Stimulated activated CD4-positive, alpha-beta T cell treated with anti-CD3 and anti-CD28 coated beads, Interleukin-4, amount 100 ng/mL, for 24 hours (primary cell): Measurements from ENCODE around the gene LZTS2.

Experiments
- DNase-seq: peaks from one replicate; pipeline ENCODE4 v3.0.0-alpha.2; 2020

The LZTS2 gene

GRCh38 chr10:101035916-101036702, 36.5 kb downstream of the LZTS2 start:
- DNase-seq: no peak

- no peak for DNase-seq
Observed at GRCh38 chr10:101036726-101037125, 37.1 kb downstream of the LZTS2 start.

GRCh38 chr10:101038484-101038883, 38.9 kb downstream of the LZTS2 start:
- DNase-seq: no peak

DNA sequence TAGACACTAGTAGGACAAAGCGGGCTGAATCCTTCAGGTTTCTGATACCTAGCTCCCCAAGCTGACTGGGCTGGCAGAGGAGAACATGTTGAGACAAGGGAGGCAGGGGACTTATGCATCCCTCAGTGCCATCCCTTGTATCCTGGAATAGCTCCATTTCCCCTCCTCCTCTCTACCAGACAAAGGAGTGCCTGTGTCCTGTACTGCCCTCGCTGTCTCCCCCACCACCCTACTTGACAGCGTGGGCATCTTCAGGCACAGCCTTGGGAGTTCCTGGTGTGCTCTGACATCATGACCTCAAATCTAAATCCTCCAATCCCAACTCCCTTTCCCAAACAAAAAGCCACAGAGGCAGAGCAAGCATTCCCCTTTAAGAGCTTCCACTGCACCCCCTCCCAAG, 40.5 kb downstream of the LZTS2 start:
- DNase-seq: no peak

DNA sequence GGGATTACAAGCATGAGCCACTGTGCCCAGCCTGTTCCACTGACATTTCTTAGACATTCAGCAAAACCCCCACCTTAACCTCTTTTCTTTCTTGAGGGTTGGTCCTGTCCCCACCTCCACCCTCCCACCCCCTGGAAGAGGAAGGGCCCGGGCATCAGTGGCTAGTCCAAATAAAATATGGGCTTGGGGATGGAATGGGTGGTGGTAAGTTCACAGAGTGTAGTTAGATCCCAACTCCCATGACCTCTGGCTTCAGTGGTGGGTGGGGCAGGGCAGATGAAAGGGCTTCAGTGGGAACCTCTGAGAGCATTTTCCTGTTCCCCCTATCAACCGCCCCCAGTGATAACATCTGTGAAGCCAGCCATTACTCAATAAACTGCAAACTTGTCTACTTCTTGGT, 41.2 kb downstream of the LZTS2 start:
- no peak for DNase-seq

DNA sequence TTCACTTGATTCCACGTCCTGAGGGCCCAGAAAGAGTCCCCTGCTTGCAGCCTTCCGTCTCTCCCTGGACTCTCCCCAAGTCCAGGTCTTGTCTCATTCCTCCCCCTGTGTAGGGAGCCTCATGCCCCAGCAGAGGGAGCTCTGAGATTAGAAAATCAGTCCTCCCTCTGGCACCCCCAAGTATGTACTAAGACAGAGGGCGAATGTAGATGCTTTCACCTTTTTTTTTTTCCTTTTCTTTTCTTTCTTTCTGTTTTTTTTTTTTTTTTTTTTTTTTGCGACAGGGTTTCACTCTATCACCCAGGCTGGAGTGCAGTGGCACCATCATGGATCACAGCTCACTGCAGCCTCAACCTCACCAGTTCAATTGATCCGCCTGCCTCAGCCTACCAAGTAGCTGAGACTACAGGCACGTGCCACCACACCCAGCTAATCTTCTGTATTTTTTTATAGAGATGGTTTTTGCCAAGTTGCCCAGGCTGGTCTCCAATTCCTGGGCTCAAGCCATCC, 41.7 kb downstream of the LZTS2 start:
- peak; percentile 78 for DNase-seq

GRCh38 chr10:101042118-101042517, 42.5 kb downstream of the LZTS2 start:
- no peak for DNase-seq

- DNase-seq: peak; percentile 91
Observed at GRCh38 chr10:101042667-101043362, 43.2 kb downstream of the LZTS2 start.

GRCh38 chr10:101043363-101043707, 43.7 kb downstream of the LZTS2 start:
- no peak for DNase-seq

DNA sequence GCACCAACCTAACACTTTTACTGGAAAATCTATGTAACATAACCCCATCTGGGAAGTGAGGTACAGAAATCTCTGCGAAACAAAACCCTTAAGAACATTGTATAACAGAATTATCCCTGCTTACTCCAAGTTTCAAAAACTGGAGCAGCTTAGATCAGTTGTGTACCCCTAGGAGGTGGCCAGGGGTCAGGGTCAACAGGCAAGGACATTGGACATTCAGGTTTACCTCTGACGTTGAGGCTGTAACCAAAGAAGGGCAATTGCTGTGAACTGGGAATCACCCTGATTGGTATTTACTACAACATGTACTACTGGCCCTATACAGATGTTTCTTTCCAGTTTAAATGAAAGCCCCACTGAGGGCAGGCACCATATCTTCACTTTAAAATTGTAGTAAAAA, 44.5 kb downstream of the LZTS2 start:
- DNase-seq: no peak

DNA sequence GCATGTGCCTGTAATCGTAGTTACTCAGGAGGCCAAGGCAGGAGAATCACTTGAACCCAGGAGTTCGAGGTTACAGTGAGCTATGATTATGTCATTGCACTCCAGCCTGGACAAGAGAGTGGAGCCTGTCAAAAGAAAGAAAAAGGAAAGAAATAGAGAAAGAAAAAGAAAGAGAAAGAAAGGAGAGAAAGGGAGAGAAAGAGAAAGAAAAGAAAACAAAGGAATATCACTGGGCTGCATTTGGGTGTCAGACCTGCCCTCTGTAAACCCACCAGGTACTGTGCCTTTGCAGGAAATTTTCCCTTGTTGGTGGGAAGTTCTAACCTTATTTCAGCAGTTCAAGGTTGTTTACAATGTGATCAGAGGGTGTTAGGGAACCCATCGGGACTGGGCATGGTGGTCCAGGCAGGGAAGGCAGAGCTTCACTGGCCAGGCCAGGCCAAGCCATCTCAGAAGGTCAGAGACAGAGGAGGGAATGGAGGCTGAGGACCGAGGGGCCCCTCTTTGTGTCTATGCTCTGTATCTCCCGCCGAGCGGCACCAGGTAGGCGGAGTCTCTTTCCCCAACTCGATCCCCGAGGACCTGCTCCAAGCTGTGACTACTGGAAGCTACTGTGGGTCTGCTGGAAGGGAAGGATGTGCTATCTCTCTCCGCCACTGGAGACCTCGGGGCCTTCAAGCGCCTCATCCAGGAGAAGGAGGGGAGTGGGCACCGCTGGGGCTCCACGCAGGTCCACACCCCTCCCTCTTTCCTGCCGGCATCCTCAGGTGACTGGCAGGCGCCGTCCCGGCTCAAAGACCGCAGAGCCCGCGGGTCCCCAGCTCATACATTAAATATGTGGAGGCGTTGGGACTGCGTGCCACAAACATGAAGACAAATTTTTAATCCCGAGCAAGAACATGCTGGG, 47.0 kb downstream of the LZTS2 start:
- no peak for DNase-seq

DNA sequence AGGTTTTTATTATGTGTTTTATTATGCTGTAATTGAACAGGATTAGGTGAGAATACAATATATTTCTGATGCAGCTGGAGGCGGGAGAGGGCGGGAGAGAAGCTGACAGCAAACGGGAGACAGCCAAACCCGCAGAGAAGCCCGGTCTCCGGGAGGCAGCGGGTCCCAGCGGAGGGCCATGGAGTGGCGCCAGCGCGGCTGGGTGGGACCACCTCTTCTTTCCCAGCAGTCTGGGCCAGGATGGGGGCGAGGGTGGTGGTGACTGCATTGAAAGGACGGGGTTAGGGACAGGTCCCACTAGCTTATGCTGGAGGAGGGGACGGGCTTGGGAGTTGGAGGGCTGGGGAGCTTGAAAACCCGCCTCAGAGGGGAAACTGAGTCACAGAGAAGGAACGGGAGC, 47.7 kb downstream of the LZTS2 start:
- DNase-seq: no peak

GRCh38 chr10:101047961-101048892, 48.6 kb downstream of the LZTS2 start:
- no peak for DNase-seq

DNA sequence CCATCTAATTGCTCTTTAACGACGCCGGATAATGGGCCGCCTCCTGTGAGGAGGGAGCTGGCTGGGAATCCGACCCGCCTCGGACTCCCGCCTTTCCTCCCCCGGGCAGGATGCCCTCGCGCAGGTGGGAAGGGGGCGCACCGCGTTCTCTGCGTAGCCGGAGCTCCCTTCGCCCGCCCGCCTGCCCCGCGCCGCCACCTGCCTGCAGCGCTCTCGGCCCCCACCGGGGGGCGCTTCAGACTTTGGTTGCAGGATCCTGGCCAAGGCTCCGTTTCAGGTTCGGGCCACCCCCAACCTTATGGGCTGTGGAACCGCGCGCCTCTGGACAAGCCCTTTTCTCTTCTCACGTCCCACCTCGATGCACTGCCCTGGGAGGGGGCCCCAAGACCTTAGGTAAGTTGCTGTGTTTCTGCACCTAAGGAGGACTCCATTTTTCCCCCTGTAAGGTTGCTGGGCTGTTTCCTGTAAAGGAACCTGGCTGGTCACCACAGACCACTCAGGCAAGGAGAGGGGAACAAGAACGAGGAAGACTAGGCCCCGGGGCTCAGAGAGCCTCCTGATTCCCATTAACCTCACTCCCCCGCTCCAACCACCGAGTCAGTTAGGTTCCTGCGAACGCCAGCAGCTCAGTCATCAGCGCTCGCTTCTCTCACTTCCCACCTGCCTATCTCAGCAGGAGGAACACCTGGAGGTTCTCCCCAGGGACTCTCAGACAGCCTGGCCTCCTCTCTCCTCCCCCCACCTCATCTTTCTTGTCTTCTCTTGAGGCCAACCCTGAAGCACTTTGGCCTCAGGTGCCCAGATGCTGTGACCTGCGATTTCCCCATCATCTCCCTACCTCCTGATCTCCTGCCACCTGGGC, 50.8 kb downstream of the LZTS2 start:
- DNase-seq: peak; percentile 78

- no peak for DNase-seq
Observed at GRCh38 chr10:101052285-101052684, 52.7 kb downstream of the LZTS2 start.

GRCh38 chr10:101053516-101053915, 53.9 kb downstream of the LZTS2 start:
- no peak for DNase-seq

- no peak for DNase-seq
Observed at GRCh38 chr10:101054351-101054750, 54.7 kb downstream of the LZTS2 start.

DNA sequence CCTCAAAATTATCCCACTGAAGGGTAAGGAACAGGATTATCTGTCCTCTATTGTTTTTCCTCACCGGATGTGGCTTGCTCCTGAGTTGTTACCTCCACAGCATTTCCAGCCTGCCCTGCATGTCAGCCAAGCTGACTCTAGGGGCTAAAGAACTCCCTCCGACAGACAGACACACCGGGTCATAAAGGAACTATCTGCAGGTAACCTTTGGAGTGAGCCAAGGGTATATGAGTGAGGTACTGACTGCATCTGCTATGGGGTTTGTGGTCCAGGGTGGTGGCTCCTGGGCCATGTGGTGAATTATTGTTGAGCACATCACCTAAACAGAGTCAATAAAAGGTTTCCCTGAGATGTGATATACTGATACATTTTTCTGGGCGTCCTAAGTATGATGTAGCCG, 55.3 kb downstream of the LZTS2 start:
- DNase-seq: no peak

GRCh38 chr10:101055411-101055810, 55.8 kb downstream of the LZTS2 start:
- DNase-seq: no peak

DNA sequence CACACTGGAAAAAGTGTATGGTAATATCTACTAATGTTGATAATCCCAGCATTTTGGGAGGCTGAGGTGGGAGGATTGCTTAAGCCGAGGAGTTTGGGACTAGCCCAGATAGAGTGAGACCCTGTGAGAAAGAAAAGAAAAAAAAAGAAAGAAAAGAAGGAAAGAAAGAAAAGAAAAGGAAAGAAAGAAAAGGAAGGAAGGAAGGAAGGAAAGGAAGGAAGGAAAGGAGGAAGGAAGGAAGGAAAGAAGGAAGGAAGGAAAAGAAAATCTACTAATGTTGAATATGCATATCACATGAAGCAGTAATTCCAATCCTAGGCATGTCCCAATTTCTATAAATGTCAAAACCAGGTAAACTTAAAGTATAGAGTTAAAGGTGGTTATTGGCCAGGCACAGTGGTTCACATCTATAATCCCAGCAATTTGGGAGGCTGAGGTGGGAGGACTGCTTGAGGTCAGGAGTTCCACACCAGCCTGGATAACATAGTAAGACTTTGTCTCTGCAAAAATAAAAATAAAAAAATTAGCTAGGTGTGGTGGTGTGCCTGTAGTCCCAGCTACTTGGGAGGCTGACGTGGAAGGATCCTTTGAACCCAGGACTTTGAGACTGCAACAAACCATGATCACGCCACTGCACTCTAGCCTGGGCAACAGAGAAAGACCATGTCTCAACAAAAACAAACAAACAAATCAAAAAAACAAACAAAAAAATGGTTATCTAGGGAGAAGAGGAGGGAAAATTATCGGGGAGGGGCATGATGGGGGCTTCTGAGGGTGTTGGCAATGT, 57.0 kb downstream of the LZTS2 start:
- no peak for DNase-seq
